RCC 7860 (cell line): Measurements from ENCODE around the gene PCLAF.
A peak's percentile ranks its signal among the peaks of the same experiment; 100 is the strongest.
"Not testable (repeated sequence)": the region's sequence is repeated elsewhere in the genome, so short reads cannot be mapped to it uniquely, and the experiment has no call there.

ENCODE experiments used
- DNase-seq: peaks from one replicate; pipeline ENCODE4 v3.0.0-alpha.2; 2015; ENCODE audit warnings: low spot score
- FAIRE-seq: peaks from 2 replicates; lab custom pipeline; 2012; peaks lifted over from hg19 to GRCh38; lab: Jason Lieb, UNC

PCLAF gene

DNA sequence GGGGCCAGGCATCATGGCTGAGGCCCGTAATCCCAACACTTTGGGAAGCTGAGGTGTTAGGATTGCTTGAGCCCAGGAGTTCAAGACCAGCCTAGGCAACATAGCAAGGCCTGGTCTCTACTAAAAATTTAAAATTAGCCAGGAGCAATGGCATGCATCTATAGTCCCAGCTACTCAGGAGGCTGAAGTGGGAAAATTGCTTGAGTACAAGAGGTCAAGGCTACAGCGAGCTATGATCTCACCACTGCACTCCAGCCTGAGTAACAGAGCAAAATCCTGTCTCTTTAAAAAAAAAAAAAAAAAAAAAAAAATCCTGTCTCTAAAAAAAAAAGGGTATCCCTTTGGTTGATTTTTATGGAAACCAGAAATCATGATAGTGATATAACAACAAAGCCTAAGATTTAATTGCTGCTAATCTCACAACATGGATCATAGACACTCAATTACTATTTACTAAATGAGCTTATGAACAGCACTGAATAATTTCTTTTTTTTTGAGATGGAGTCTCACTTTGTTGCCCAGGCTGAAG is 12.1 kb downstream of the PCLAF start:
- DNase-seq = no peak
- FAIRE-seq = no peak

DNA sequence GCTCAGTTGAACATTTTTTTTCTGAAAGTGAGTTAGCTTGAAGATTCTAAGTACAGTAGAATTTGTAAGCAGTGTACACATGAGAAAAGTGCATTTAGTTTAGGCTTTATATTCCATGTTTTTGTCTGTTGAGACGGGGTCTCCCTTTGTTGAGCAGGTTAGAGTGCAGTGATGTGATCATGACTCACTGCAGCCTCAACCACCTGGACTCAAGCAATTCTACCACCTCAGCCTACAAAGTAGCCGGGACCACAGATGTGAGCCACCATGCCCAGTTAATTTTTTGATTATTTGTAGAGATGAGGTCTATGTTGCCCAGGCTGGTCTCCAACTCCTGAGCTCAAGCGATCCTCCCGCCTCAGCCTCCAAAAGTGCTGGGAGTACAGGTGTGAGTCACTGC is 20.0 kb downstream of the PCLAF start:
- DNase-seq = no peak
- no peak for FAIRE-seq

DNA sequence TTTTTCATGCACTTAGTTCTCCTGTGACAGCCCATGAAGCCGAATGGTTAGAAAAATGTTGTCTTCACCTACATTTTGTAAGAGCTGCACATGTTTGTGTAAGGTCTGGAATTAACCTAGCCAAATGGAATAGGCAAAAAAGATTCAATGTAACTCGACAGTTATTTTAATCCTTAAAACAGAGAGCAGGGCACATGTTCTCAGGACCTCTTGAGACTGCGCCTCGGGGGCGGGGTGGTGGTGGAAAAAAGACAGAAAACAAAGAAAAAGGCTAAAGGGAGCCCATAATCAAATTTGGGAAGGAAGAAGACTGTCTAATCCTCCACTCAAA is 24.6 kb downstream of the PCLAF start:
- DNase-seq (no peak), FAIRE-seq (no peak)

DNA sequence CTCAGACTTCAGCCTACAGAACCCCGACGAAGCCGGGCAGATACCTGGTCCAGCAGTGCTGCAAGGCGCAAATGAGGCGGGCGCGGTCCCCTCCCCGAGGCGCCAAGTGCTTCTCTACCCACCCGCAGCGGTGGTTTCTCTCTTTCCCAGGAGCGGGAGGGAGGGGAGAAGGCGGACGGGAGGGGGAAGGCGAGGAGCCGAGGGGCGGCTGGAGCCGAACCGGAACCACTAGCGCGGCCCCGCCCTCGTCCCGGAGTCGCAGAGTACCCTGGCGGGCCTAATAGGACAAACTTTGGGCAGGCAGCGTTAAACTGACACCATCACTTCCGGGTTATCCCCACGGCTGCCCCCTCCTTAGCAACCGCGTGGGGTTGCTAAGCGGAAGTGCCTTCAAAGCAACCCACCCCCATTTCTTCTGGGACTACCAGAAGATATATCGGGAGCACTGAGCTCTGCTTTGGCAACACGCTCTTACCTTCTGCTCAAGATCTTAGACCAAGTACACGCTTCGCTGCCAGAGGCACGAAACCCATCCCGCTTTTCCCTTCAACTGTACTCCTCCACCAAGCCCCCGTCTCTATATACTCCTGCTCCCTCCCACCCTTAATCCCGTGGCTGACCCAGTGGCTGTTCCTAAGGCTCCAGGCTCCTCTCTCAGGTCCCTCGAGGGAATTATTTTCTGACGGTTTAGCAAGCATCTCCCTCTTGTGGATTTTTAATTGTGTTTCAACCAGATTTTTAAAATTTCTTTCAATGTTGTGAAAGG is 25.1 kb downstream of the PCLAF start, which contains the start of gene CSNK1G1:
TSS of gene CSNK1G1 (minus strand) at position 230 of the 766 bp plus-strand sequence. CDS start 55,674 bp downstream, outside the sequence.
- DNase-seq (peak; percentile 95), FAIRE-seq (peak; percentile 77)

DNA sequence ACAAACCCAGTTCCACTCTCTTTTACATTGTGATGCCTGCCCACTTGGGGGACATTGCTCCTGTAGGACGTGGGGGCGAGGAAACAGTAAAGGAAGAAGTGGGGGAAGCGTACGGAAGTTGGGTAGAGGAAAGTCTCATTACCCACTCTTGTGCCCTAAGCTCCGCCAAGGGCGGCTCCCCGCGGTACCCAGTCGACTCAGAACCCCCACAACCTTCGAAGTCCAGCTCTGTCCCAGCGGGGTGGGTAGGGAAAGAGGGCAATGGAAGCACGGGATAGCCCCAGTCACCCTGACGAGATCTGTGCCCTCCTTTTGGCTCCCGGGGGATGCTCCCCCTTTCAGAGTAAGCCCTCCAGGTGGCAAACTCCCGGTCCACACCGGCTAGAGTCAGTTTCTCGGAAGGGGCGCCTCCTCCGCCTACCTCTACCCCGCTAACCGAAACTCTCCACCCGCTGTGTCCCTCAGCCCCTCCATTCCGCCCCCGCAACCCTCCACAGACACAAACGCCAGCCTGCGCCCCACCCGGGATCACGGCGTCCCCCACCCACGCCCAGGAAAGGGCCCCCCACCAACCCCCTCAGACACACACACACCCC is 25.8 kb downstream of the PCLAF start:
- FAIRE-seq (no peak), DNase-seq (no peak)

DNA sequence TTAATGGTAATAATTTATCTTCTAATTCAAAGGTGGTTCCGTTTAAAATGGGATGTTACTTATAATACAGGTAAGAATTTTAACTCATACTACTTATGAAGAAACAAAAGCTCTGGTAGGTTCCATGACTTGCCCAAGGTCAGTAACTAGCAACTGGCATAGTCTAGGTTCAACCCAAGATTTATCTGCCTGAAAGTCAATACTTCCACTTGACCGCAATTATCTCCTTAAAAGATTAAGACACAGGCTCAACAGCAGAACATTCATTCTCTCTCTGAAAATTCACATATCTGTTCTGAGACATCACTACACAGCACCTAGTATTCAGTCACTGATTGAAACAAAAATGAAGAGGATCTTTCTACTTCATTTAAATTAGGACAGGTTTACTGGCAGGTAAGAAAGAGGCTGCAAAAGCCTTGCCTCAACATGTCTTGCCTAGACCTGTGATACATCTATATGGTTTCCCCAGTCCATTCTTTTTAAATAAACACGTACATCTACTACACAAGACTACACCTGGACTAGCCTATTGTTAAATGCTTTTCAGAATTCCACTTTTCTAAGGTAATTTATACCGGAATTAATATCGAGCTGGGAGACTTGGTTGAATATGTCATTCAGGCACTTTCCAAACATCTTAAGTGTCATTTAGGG is 26.4 kb downstream of the PCLAF start:
- FAIRE-seq (no peak), DNase-seq (no peak)

DNA sequence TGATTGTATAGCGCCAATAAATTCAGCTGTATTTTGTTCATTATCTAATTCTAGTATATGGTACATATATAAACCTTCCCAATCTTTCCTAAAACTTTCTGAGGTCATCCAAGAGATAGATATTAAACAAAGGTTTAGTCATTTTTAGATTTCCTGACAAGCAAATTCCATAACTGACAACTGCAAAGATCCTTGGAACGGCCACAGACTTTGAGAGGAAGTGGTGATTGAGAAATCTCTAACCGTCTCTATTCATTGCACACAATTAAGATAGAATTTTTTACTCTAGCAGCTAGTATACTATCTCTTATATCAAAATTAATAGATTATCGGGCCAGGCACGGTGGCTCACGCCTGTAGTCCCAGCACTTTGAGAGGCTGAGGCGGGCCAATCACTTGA is 30.0 kb downstream of the PCLAF start:
- FAIRE-seq (peak; percentile 80), DNase-seq (peak; percentile 44)

DNA sequence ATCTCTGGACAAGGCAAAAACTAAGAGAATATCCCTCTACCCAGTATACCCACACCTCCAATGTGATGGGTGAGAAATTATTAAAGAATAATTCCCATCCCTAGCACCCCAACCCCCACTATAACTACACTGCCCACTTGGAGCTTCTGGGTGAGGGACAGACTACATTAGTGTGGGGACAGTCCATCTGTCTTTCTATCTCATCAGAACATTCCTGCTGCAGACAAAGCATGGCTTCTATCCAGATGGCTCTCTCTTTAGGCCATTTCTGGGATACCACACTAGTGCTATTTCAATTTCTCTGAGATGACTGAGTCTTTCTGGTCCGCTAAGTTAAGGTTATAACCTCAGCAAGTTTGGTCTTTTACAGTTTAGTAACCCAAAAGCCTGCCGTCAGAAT is 31.9 kb downstream of the PCLAF start:
- DNase-seq (no peak), FAIRE-seq (no peak)

DNA sequence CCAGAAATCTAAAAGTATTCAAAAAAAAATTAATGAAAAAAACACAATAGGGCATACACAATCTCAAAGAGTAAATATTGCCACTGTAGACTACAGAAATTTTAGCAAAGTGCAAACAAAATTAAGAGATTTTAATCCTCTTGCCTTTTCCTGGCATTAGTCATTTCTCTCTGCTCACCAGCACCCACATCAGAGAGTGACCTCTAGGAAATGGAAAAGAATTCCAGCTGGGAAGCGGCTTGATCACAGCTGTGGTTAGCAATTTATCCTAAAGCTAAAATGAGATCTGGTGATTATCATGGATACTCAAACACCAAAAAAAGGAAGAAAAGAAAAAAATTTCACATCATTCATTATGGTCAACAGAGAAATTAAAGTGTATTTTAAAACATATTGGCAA is 32.8 kb downstream of the PCLAF start:
- peak; percentile 49 for FAIRE-seq
- DNase-seq = no peak

DNA sequence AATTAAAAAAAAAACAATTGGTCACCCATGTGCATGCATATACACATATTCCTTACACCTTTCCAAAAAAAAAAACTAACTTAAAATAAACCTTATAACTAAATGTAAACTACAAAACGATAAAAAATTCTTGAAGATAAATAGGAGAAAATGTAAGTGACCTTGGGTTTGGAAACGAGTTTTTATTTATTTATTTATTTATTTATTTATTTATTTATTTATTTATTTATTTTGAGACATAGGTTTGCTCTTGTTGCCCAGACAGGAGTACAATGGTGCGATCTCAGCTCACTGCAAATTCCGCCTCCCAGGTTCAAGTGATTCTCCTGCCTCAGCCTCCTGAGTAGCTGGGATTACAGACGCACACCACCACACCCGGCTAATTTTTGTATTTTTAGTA is 35.0 kb downstream of the PCLAF start:
- not testable (repeated sequence) for DNase-seq
- FAIRE-seq = peak; percentile 38

DNA sequence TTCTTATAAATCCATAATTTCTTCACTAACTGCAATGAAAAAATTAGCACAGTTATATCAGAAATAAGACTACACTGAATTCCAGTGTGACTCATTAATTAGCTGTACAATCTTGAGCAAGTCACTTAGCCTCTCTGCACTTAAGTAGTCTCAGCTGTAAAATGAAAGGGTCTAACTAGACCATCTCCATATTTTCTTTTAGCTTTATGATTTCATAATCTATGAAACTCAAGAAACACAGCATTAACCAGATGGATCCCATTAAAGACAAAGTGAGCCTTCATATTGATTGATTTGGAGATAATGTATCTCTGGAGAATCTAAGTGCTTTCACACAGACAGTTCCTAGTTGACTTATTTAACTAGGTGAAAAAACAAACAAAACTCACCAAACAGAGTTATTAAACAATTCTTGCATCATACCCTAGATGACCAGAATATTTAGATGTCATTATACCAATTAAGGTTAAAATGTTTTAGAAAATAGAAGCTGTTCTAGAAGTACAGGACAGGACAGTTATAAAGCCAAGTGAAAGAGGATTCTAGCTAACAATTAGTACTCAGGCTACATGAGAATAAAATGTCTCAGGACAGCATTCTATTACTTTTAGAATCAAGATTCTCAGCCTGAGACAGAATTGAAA is 36.5 kb downstream of the PCLAF start:
- FAIRE-seq = no peak

DNA sequence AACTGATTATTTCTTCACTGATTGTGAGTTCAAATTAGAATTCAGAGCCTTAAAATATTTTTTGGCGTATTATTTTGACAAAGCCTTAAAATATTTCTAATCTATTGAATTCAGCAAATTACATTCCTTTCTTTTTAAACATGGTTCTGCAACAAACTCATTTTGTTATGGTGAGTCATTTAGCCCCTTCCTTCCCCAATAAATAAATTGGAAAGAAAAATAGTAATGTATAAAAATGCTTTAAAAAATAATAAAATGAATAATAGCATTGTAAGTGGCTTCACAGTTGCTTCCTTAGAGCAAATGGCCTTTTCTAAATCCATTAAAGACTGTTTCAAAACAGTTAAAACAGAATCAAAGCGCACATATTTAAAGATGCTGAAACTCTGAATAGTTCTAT is 37.4 kb downstream of the PCLAF start:
- no peak for DNase-seq
- no peak for FAIRE-seq

More for the DNA sequence above, 36.5 kb downstream of the PCLAF start:
- DNase-seq = no peak

DNA sequence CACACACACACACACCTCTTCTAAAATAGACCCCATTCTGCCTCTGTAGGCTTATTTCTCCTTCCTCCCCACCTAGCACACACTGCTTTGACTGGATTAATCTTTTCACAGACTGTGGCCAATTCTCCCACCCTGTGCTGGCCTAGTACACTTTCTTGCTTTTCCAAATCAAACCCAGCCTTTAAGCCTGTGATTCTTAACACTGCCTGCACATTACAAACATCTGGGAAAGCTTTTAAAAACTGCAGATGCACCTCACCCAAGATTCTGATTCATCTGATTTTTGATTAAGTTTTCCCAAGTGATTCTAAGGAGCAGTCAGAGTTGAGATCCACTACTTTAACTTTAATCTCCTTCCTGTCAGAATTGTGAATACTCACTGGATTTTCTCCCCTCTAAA is 38.0 kb downstream of the PCLAF start:
- DNase-seq (no peak), FAIRE-seq (no peak)

DNA sequence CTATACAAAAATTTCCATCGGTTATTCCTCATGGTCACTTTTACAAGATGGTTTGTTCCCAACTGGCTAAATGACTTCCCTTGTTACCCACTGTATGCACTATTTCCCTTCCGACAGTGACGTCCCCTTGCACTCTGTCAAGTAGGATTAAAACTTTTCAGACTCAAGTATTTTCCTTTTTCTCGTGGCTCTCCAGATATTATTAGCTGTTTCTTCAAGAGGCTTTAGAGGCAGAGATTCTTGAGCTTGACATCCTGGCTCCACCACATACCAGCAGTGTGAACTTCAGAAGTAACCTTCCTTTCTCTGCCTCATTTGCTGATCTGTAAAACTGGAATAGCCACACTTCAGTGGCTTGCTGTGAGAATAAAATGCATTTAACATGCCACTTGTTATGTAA is 39.3 kb downstream of the PCLAF start:
- no peak for DNase-seq
- FAIRE-seq = no peak

DNA sequence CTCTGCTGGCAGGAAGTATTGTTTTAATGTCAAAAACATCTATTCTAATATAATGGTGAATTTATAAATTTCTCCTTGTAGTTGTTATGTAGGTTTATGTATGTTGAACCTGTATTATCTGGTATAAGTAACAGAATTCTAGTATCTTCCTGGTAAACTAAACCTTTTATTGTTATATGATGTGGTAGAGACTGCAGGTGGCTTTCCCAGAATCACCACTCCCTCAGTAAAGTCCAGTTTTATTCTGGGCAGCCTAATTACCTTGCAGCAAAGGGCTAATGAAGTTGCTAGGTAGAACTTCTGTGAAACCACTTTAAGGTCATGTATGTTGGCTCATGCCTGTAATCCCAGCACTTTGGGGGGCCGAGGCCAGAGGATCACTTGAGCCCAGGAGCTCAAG is 40.9 kb downstream of the PCLAF start:
- no peak for FAIRE-seq
- DNase-seq = no peak

DNA sequence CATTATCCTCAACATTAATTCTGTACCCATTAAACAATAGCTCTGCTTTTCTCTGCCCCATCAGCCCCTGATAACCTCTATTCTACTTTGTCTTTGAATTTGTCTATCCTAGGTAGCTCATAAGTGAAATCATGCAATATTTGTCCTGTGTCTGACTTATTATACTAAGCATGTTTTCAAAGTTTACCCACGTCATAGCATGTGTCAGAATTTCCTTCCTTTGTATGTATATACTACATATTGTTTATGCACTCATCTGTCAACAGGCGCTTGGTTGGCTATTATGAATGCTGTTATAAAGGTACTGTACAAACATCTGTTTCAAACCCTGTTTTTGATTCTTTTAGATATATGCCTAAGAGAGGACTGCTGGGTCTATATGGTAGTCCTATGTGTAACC is 43.5 kb downstream of the PCLAF start:
- no peak for DNase-seq
- FAIRE-seq = no peak

DNA sequence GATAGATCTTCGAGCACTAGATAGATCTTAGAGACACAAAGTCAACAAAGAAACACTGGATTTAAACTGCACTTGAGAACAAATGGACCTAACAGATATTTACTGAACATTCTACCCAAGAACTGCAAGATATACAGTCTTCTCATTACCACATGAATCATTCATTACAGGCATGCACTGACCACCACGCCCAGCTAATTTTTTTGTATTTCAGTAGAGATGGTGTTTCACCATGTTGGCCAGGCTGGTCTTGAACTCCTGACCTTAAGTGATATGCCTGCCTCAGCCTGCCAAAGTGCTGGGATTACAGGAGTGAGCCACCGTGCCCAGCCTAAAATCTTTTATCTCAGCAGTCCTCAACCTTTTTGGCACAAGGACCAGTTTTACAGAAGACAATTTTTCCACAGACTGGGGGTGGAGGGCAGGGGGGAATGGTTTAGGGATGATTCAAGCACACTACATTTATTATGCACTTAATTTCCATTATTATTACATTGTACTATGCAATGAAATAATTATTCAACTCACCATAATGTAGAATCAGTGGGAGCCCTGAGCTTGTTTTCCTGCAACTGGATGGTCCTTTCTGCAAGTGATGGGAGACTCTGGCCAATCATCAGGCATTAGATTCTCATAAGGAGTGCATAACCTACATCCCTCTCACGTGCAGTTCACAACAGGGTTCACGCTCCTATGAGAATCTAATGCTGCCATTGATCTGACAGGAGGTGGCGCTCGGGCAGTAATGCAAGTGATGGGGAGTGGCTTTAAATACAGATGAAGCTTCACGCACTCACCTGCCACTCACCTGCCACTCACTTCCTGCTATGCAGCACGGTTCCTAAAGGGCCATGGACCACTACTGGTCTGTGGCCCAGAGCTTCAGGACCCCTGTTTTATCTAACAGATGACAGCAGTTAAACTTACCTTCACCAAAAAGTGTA is 47.0 kb downstream of the PCLAF start:
- FAIRE-seq = no peak
- DNase-seq = no peak

DNA sequence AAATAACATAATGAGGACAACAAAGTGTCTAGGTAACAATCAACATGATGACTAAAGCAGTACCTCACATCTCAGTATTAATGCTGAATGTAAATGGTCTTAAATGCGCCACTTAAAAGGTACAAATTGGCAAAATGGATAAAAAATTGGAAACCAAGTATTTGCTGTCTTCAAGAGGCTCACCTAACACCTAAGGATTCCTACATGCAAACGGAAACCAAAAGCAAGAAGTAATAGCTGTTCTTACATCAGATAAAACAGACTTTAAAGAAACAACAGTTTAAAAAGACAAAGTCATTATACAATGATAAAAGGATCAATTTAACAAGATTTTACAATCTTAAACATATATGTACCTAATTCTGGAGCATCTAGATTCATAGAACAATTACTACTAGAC is 47.7 kb downstream of the PCLAF start:
- DNase-seq (no peak), FAIRE-seq (no peak)

DNA sequence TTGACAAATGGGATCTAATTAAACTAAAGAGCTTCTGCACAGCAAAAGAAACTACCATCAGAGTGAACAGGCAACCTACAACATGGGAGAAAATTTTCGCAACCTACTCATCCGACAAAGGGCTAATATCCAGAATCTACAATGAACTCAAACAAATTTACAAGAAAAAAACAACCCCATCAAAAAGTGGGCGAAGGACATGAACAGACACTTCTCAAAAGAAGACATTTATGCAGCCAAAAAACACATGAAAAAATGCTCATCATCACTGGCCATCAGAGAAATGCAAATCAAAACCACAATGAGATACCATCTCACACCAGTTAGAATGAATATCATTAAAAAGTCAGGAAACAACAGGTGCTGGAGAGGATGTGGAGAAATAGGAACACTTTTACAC is 49.6 kb downstream of the PCLAF start:
- not testable (repeated sequence) for DNase-seq, FAIRE-seq

DNA sequence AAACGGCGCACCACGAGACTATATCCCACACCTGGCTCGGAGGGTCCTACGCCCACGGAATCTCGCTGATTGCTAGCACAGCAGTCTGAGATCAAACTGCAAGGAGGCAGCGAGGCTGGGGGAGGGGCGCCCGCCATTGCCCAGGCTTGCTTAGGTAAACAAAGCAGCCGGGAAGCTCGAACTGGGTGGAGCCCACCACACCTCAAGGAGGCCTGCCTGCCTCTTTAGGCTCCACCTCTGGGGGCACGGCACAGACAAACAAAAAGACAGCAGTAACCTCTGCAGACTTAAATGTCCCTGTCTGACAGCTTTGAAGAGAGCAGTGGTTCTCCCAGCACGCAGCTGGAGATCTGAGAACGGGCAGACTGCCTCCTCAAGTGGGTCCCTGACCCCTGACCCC is 54.3 kb downstream of the PCLAF start:
- DNase-seq, FAIRE-seq: not testable (repeated sequence)
